ENCODE data around the gene RAPGEF6. TPM values are rescaled to one million over a fixed set of nuclear protein-coding genes. Genes with fewer than 3 reads are reported as not detected.
"Not testable (repeated sequence)": the region's sequence is repeated elsewhere in the genome, so short reads cannot be mapped to it uniquely, and the experiment has no call there.

Gene RAPGEF6
- total and polyA plus RNA-seq, 2 experiments from 2014 or later: 6.9 to 8.6 TPM

GRCh38 chr5:131630208-131630962, 4.6 kb downstream of the RAPGEF6 start:
- no peaks in the 10 kb centered on the region for H3K9me2 ChIP-seq (ENCODE audit: insufficient read depth)
- H3K79me2 ChIP-seq (ENCODE audit: insufficient read depth): peaks cover 94% of the 10 kb centered on the region
- H2AFZ ChIP-seq: no peak overlapping the region
- H3K9me3 ChIP-seq (ENCODE audit: low read depth): no peaks in the 10 kb centered on the region
- no peak overlapping the region for H3K4me3 ChIP-seq
- H3F3A ChIP-seq (ENCODE audit: insufficient read depth): peaks cover 22% of the 10 kb centered on the region
- H4K20me1 ChIP-seq (ENCODE audit: insufficient read depth): no peaks in the 10 kb centered on the region
- H3K9ac ChIP-seq: no peak overlapping the region
- WGBS, 2 experiments (ENCODE audit: low coverage in 1 of 2, low lambda C conversion rate in 2 of 2, missing lambda C conversion rate in 2 of 2): 18% methylated on average over 4 of the region's 4 CpGs
- peaks cover 33% of the 10 kb centered on the region for H3K4me1 ChIP-seq (ENCODE audit: insufficient read depth)
- no peaks in the 10 kb centered on the region for H3K36me3 ChIP-seq (ENCODE audit: low read depth)
- H3K4me2 ChIP-seq (ENCODE audit: unreplicated experiment): peak overlapping the region; percentile 16
- TF ChIP-seq EZH2phosphoT487 (IDR thresholded peaks at IDR 0.05; ENCODE audit: insufficient read depth, low read depth): no peak
- no peak for TF ChIP-seq EZH2 (IDR thresholded peaks at IDR 0.05; ENCODE audit: insufficient read depth, poor library complexity, severe bottlenecking)
- in situ Hi-C loops (cut with MboI): no loop called here
- H3K27ac ChIP-seq: peak overlapping the region; percentile 43
- H3K27me3 ChIP-seq (replicated peaks; ENCODE audit: insufficient read depth): no peaks in the 10 kb centered on the region
- no peak for DNase-seq

- 11 to 15% methylated on average over 1 of the region's 1 CpG for WGBS, 2 experiments (ENCODE audit: low coverage in 1 of 2, low lambda C conversion rate in 2 of 2, missing lambda C conversion rate in 2 of 2)
- Histone ChIP-seq H3K79me2 (ENCODE audit: insufficient read depth) (peaks cover 100% of the 10 kb centered on the region), H3K4me3 (no peak overlapping the region), H4K20me1 (ENCODE audit: insufficient read depth) (no peaks in the 10 kb centered on the region), H3K9me2 (ENCODE audit: insufficient read depth) (no peaks in the 10 kb centered on the region), H3K9me3 (ENCODE audit: low read depth) (no peaks in the 10 kb centered on the region), H3K4me2 (ENCODE audit: unreplicated experiment) (peak overlapping the region; percentile 4), H3K4me1 (ENCODE audit: insufficient read depth) (peaks cover 33% of the 10 kb centered on the region), H3K36me3 (ENCODE audit: low read depth) (no peaks in the 10 kb centered on the region), H3F3A (ENCODE audit: insufficient read depth) (peaks cover 22% of the 10 kb centered on the region), H3K9ac (no peak overlapping the region), H3K27me3 (replicated peaks; ENCODE audit: insufficient read depth) (no peaks in the 10 kb centered on the region), H2AFZ (no peak overlapping the region), H3K27ac (0 out of 2 replicates have a peak overlapping the region, but pooled peaks have one; percentile 13)
- in situ Hi-C loops (cut with MboI): no loop called here
- TF ChIP-seq EZH2phosphoT487 (IDR thresholded peaks at IDR 0.05; ENCODE audit: insufficient read depth, low read depth): no peak
- no peak for TF ChIP-seq EZH2 (IDR thresholded peaks at IDR 0.05; ENCODE audit: insufficient read depth, poor library complexity, severe bottlenecking)
- peak; percentile 68 for DNase-seq
Observed at GRCh38 chr5:131628990-131629389, 6.0 kb downstream of the RAPGEF6 start.

- no peaks in the 10 kb centered on the region for H3K36me3 ChIP-seq (ENCODE audit: low read depth)
- no peak overlapping the region for H3K4me2 ChIP-seq (ENCODE audit: unreplicated experiment)
- H2AFZ ChIP-seq: no peak overlapping the region
- no peak overlapping the region for H3K27ac ChIP-seq
- WGBS, 2 experiments (ENCODE audit: low coverage in 1 of 2, low lambda C conversion rate in 2 of 2, missing lambda C conversion rate in 2 of 2): 70 to 77% methylated on average over 4 of the region's 4 CpGs
- H3K27me3 ChIP-seq (replicated peaks; ENCODE audit: insufficient read depth): no peaks in the 10 kb centered on the region
- no peak overlapping the region for H3K9ac ChIP-seq
- H3K9me3 ChIP-seq (ENCODE audit: low read depth): no peaks in the 10 kb centered on the region
- H3K4me3 ChIP-seq: no peak overlapping the region
- TF ChIP-seq EZH2 (IDR thresholded peaks at IDR 0.05; ENCODE audit: insufficient read depth, poor library complexity, severe bottlenecking) (no peak), EZH2phosphoT487 (IDR thresholded peaks at IDR 0.05; ENCODE audit: insufficient read depth, low read depth) (no peak)
- in situ Hi-C loops (cut with MboI): no loop called here
- no peaks in the 10 kb centered on the region for H4K20me1 ChIP-seq (ENCODE audit: insufficient read depth)
- peaks cover 100% of the 10 kb centered on the region for H3K79me2 ChIP-seq (ENCODE audit: insufficient read depth)
- peak; percentile 10 for DNase-seq
- peaks cover 34% of the 10 kb centered on the region for H3K4me1 ChIP-seq (ENCODE audit: insufficient read depth)
- no peaks in the 10 kb centered on the region for H3K9me2 ChIP-seq (ENCODE audit: insufficient read depth)
- peaks cover 31% of the 10 kb centered on the region for H3F3A ChIP-seq (ENCODE audit: insufficient read depth)
Observed at GRCh38 chr5:131627207-131627865, 7.7 kb downstream of the RAPGEF6 start.

- H3K9me3 ChIP-seq (ENCODE audit: low read depth): no peaks in the 10 kb centered on the region
- no peaks in the 10 kb centered on the region for H3K27me3 ChIP-seq (replicated peaks; ENCODE audit: insufficient read depth)
- H3K36me3 ChIP-seq (ENCODE audit: low read depth): no peaks in the 10 kb centered on the region
- peaks cover 14% of the 10 kb centered on the region for H3F3A ChIP-seq (ENCODE audit: insufficient read depth)
- peak overlapping the region; percentile 62 for H3K4me2 ChIP-seq (ENCODE audit: unreplicated experiment)
- peak; percentile 80 for DNase-seq
- no peak overlapping the region for H3K9ac ChIP-seq
- in situ Hi-C loops (cut with MboI): no loop called here
- WGBS, 2 experiments (ENCODE audit: low coverage in 1 of 2, low lambda C conversion rate in 2 of 2, missing lambda C conversion rate in 2 of 2): 30 to 33% methylated on average over 2 of the region's 2 CpGs
- peaks cover 100% of the 10 kb centered on the region for H3K79me2 ChIP-seq (ENCODE audit: insufficient read depth)
- TF ChIP-seq EZH2phosphoT487 (IDR thresholded peaks at IDR 0.05; ENCODE audit: insufficient read depth, low read depth) (no peak), EZH2 (IDR thresholded peaks at IDR 0.05; ENCODE audit: insufficient read depth, poor library complexity, severe bottlenecking) (no peak)
- H3K4me3 ChIP-seq: peak overlapping the region; percentile 23; the same call in 1 of the 2 replicates
- no peak overlapping the region for H3K27ac ChIP-seq
- H3K9me2 ChIP-seq (ENCODE audit: insufficient read depth): no peaks in the 10 kb centered on the region
- no peaks in the 10 kb centered on the region for H4K20me1 ChIP-seq (ENCODE audit: insufficient read depth)
- H2AFZ ChIP-seq: no peak overlapping the region
- peaks cover 10% of the 10 kb centered on the region for H3K4me1 ChIP-seq (ENCODE audit: insufficient read depth)
Observed at GRCh38 chr5:131622633-131623032, 12.4 kb downstream of the RAPGEF6 start.

GRCh38 chr5:131621164-131621563, 13.9 kb downstream of the RAPGEF6 start:
- H3K4me1 ChIP-seq (ENCODE audit: insufficient read depth); H3K27me3 ChIP-seq (replicated peaks; ENCODE audit: insufficient read depth); H3K9ac ChIP-seq; H3K4me2 ChIP-seq (ENCODE audit: unreplicated experiment); H4K20me1 ChIP-seq (ENCODE audit: insufficient read depth); H3K4me3 ChIP-seq; H3K9me3 ChIP-seq (ENCODE audit: low read depth); H2AFZ ChIP-seq; H3K36me3 ChIP-seq (ENCODE audit: low read depth); H3K9me2 ChIP-seq (ENCODE audit: insufficient read depth); H3K27ac ChIP-seq; DNase-seq; in situ Hi-C loops (cut with MboI): not testable (repeated sequence)
- peaks cover 14% of the 10 kb centered on the region for H3F3A ChIP-seq (ENCODE audit: insufficient read depth)
- WGBS, 2 experiments (ENCODE audit: low coverage in 1 of 2, low lambda C conversion rate in 2 of 2, missing lambda C conversion rate in 2 of 2): 99 to 100% methylated on average over 2 of the region's 2 CpGs
- peaks cover 100% of the 10 kb centered on the region for H3K79me2 ChIP-seq (ENCODE audit: insufficient read depth)

Measured in GM23248 (cell line).